GM10248 (cell line): ENCODE measurements around the gene VPS51.

Experiments
- CTCF ChIA-PET: fragments of 300-600 bp; sonication (Branson Sonifier 250); formaldehyde crosslinking; extraction: SDS; loops from one replicate; lab custom pipeline; 2021; ENCODE audit warnings: antibody characterized with exemption; lab: Yijun Ruan, JAX
- POLR2A ChIA-PET: fragments of 350-650 bp; sonication (Branson Sonifier 250); formaldehyde crosslinking; extraction: SDS; loops from one replicate; lab custom pipeline; 2020; ENCODE audit warnings: antibody characterized with exemption; lab: Yijun Ruan, JAX
- DNase-seq: peaks from one replicate; pipeline ENCODE4 v3.0.0; 2012; ENCODE audit errors: extremely low spot score
- TF ChIP-seq, protein P1 (sequence below): IDR thresholded peaks from 2 replicates; pipeline ENCODE4 v1.5.1; 2012; ENCODE audit warnings: mild to moderate bottlenecking, low read depth; ENCODE audit errors: extremely low read depth, missing control alignments, control extremely low read depth

The VPS51 gene

DNA sequence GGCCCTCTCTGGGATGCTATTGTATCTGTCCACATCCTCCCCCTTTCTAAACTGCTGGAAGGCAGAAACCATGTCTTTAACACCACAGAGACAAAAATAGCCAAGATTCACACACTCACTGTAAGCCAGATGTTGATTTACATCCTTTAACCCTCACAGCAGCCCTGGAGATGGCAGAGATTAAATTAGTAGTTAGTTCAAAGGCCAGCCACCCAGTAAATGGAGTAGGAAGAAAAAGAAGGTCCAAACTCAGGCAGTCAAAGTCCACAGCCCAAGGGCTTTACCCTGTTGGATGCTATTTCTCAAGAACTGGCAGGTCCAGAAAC, 23.6 kb downstream of the VPS51 start:
- ChIA-PET CTCF (interaction anchor here (1.3 to 7.2 kb wide), 5 partner anchors 8 to 272 kb away, joined by 3 to 73 read pairs (median 12); partner anchors contain the start of genes ARL2, SAC3D1 and TM7SF2), POLR2A (interaction anchor here (1.4 kb wide), 1 partner anchor 142 kb away, joined by 4 read pairs; the partner anchor contains the start of gene POLA2)
- DNase-seq: no peak
- TF ChIP-seq, protein P1, sequence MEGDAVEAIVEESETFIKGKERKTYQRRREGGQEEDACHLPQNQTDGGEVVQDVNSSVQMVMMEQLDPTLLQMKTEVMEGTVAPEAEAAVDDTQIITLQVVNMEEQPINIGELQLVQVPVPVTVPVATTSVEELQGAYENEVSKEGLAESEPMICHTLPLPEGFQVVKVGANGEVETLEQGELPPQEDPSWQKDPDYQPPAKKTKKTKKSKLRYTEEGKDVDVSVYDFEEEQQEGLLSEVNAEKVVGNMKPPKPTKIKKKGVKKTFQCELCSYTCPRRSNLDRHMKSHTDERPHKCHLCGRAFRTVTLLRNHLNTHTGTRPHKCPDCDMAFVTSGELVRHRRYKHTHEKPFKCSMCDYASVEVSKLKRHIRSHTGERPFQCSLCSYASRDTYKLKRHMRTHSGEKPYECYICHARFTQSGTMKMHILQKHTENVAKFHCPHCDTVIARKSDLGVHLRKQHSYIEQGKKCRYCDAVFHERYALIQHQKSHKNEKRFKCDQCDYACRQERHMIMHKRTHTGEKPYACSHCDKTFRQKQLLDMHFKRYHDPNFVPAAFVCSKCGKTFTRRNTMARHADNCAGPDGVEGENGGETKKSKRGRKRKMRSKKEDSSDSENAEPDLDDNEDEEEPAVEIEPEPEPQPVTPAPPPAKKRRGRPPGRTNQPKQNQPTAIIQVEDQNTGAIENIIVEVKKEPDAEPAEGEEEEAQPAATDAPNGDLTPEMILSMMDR: no peak

DNA sequence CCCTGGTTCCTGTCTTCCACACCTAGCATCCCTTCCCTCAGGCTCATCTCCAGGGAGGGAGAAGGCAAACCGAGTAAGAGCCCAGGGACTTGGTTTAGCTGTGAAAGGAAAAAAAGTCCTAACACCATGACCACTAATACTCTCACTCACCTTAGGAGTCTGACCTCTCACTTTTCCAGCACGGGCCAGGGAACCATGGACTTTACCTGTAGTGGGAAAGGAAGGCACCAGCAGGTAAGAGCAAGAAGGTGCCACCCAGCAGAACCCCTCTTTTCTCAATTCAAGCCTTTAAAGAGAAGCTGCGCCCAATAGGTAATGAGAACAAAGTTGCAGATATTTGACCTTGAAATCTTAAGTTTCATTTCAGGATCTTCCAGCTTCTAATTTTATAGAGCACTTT, 24.8 kb downstream of the VPS51 start:
- ChIA-PET CTCF (interaction anchor here (0.9 to 7.2 kb wide), 6 partner anchors 9 to 275 kb away, joined by 3 to 73 read pairs (median 4); partner anchors contain the start of genes ARL2, CAPN1 and TM7SF2), POLR2A (interaction anchor here (1.7 kb wide), 1 partner anchor 11 kb away, joined by 5 read pairs; no protein-coding TSS in a partner anchor)
- no peak for DNase-seq
- TF ChIP-seq, protein P1: no peak

DNA sequence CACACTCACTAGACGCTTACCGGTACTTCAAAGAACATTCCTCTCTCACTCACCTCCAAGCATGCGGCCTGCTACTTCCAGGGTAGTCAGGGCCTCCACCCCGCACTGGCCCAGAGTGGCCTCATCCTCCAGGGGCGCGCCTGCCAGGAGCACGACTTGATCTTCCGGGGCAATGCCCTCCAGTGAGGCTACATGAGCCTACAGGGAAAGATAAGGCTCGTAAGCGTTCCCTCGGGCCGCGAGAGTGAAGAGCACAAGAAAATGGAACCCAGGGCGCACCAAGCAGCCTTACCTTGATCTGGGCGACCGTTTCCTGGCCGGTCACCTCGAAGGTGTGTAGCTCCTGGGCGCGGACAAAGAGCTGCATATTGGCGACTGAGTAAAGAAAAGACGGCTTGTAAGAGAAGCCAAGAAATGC, 25.4 kb downstream of the VPS51 start:
- CTCF ChIA-PET: interaction anchor here (0.7 to 7.2 kb wide), 11 partner anchors 9 to 276 kb away, joined by 3 to 73 read pairs (median 4); partner anchors contain the start of genes ARL2, CAPN1, SYVN1 and TM7SF2
- TF ChIP-seq, protein P1: no peak
- POLR2A ChIA-PET: interaction anchor here (1.0 to 2.0 kb wide), 8 partner anchors 8 to 108 kb away, joined by 4 to 10 read pairs (median 4); partner anchors contain the start of genes ARL2, CAPN1, SYVN1 and TM7SF2
- no peak for DNase-seq

DNA sequence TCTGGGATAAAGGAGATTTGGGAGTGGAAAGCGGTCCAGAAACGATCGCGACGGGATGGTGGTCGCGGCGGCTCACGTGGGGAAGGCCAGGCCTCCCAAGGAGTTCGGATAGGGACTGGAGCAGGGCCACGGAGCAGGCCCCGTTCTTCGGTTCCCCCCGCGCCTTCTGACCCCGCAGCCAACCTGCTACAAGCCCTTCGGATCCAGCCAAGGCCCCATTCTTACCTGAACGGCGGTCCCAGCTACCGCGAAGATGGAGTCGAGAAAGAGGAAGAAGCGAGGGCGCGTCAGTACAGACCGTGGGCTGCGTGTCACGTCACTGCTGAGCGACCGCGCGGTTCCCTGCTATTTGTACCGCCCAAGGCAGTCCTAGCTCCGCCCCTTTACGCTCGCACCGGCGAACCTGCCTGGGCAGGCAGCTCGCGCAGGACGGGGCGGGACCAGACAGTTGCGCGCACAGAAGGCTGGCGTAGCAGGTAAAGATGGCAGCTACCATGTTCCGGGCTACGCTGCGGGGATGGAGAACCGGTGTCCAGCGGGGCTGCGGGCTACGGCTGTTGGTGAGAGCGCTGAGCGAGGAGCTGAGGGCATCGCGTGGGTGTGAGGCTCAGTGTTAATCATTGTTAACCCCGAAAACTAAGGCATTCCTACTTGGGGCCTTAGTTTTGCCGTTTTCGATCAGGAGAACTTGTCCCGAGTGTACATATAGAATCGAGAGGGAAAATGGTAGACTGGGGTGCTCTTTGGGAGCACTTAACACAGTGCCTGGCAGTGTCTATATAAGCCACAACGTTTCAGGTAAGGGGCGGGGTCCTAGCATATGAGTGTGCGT, 26.1 kb downstream of the VPS51 start, which contains the start of the genes FAU and MRPL49:
Gene FAU (minus strand): TSS at position 270 of the 832 bp plus-strand sequence. CDS start 321 bp downstream, outside the sequence.
Gene MRPL49 (plus strand): TSS at position 457 of the 832 bp plus-strand sequence. CDS start 26 bp downstream, at position 483.
- TF ChIP-seq, protein P1: no peak
- peak; percentile 97 for DNase-seq
- CTCF ChIA-PET: interaction anchor here (0.7 to 7.2 kb wide), 11 partner anchors 9 to 277 kb away, joined by 3 to 73 read pairs (median 4); partner anchors contain the start of genes ARL2, CAPN1, SYVN1 and TM7SF2
- POLR2A ChIA-PET: interaction anchor here (0.5 to 2.0 kb wide), 11 partner anchors 8 to 387 kb away, joined by 4 to 10 read pairs (median 4); partner anchors contain the start of genes ARL2, CAPN1, SYVN1 and TM7SF2

DNA sequence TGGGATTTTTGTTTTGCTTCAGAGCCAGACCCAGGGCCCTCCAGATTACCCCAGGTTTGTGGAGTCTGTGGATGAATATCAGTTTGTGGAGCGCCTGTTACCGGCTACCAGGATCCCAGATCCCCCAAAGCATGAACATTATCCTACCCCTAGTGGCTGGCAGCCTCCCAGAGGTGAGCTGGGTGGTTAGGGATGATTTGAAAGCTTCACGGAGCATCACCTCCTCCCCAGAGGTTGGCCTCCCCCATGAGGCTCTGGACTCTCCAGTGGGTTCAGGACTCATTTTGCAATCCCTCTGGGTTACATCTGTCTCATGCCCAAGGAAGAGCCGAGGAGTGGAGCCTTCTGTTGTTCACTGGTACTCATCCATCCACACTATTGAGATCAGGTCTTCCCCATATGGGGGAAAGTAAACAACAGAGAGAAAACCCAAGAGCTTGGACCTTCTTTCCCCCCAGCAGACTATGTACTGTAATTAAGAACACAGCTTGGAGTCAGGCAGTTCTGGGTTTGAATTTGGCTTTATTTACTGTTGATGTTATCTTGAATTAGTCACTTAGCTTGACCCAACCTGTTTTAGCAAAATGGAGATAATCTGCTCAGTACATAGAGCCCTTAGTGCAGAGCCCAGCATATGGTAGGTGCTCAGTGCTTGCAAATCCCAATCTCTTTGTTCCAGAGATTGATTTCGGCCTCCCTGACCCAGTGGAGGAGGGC, 28.6 kb downstream of the VPS51 start:
- TF ChIP-seq, protein P1: no peak
- no peak for DNase-seq
- CTCF ChIA-PET: interaction anchor here (0.7 to 2.0 kb wide), 5 partner anchors 11 to 112 kb away, joined by 3 to 9 read pairs (median 5); partner anchors contain the start of genes CAPN1 and TM7SF2
- POLR2A ChIA-PET: no interaction called here
